K562 (cell line): Measurements from ENCODE around the gene CRABP1. TPM values are rescaled to one million over a fixed set of nuclear protein-coding genes. Genes with fewer than 3 reads are reported as not detected.

Source experiments
- ATAC-seq: fragments of 200-7000 bp; cut with Tn5 transposase; 3 replicates; pipeline ENCODE4 v1.9.1; 2020; ENCODE audit warnings: moderate library complexity
- BruUV-seq: library from RNA; stranded (reverse); fragments of 400-500 nt; replicated peaks from 2 replicates; lab custom pipeline; 2021; lab: Mats Ljungman, UMichigan
- CTCF ChIA-PET: fragments of 300-600 bp; formaldehyde crosslinking; extraction: SDS; loops from one replicate; lab custom pipeline; 2021; ENCODE audit warnings: low intra/inter-chr PET ratio; lab: Yijun Ruan, JAX
- POLR2A ChIA-PET: fragments of 300-600, 350-650 bp; sonication (Branson Sonifier 250); formaldehyde crosslinking; extraction: SDS; loops from one replicate; lab custom pipeline; 2021; ENCODE audit warnings: antibody characterized with exemption, inconsistent platforms; lab: Yijun Ruan, JAX
- DNase-seq, 4 experiments: peaks; one replicate each; pipeline versions ENCODE4 v3.0.0 to v3.0.0-alpha.2; 2011 to 2018; ENCODE audit warnings: low spot score in 3 of 4, mixed read lengths in 3 of 4; ENCODE audit errors: extremely low read depth in 1 of 4
- FAIRE-seq: peaks from 2 replicates; lab custom pipeline; 2011; peaks lifted over from hg19 to GRCh38; lab: Jason Lieb, UNC
- H2AFZ ChIP-seq: 2 replicates; pipeline ENCODE4 v1.6.0; 2011; ENCODE audit warnings: low read depth, low read length, control low read depth, inconsistent platforms
- H3K27ac ChIP-seq: fragments of 200-600 bp; 3 replicates; pipeline ENCODE4 v1.8.0; 2011; ENCODE audit warnings: low read depth, mild to moderate bottlenecking, control low read depth, inconsistent platforms, low read length, moderate library complexity, mixed read lengths; ENCODE audit errors: extremely low read depth
- H3K27me3 ChIP-seq, 2 experiments: fragments of 300-600 bp in 1 of 2; 2 replicates in 1 of 2; 3 replicates in 1 of 2; pipeline versions ENCODE4 v1.6.0 to v1.8.0; 2011; ENCODE audit warnings: inconsistent platforms in 2 of 2, low read length in 2 of 2, mild to moderate bottlenecking in 1 of 2, mixed read lengths in 1 of 2, moderate library complexity in 1 of 2; ENCODE audit not compliant: control insufficient read depth in 2 of 2, insufficient read depth in 2 of 2
- H3K36me3 ChIP-seq: fragments of 300-600 bp; 3 replicates; pipeline ENCODE4 v1.8.0; 2011; ENCODE audit warnings: mild to moderate bottlenecking, low read length, inconsistent platforms; ENCODE audit not compliant: control insufficient read depth, insufficient read depth
- H3K4me1 ChIP-seq, 2 experiments: fragments of 200-600 bp in 1 of 2; replicated peaks in 1 of 2; 2 replicates in 1 of 2; 3 replicates in 1 of 2; pipeline versions ENCODE4 v1.5.1 to v1.8.0; 2011; ENCODE audit warnings: inconsistent platforms in 2 of 2, low read length in 2 of 2, mild to moderate bottlenecking in 1 of 2, mixed read lengths in 1 of 2, moderate library complexity in 1 of 2; ENCODE audit not compliant: control insufficient read depth in 2 of 2, insufficient read depth in 2 of 2
- H3K4me2 ChIP-seq: 2 replicates; pipeline ENCODE4 v1.6.1; 2011; ENCODE audit warnings: low read length, control low read depth, inconsistent platforms, mixed read lengths; ENCODE audit not compliant: insufficient read depth
- H3K4me3 ChIP-seq: fragments of 200-600 bp; sonication (generic), shearing (Covaris generic); 2 replicates; pipeline ENCODE4 v1.5.1; 2016; ENCODE audit warnings: control low read depth, inconsistent platforms
- H3K79me2 ChIP-seq: fragments of 200-600 bp; 3 replicates; pipeline ENCODE4 v1.8.0; 2011; ENCODE audit warnings: low read length, inconsistent platforms; ENCODE audit not compliant: control insufficient read depth, insufficient read depth
- H3K9ac ChIP-seq, 2 experiments: 2 replicates each; pipeline versions ENCODE4 v1.6.0 to v1.6.1; 2011; ENCODE audit warnings: low read depth in 2 of 2, low read length in 2 of 2, control low read depth in 1 of 2, inconsistent platforms in 1 of 2, mild to moderate bottlenecking in 1 of 2, mixed read lengths in 1 of 2; ENCODE audit not compliant: insufficient read depth in 1 of 2
- H3K9me1 ChIP-seq: one replicate; pipeline ENCODE4 v1.6.0; 2011; ENCODE audit warnings: inconsistent platforms, mild to moderate bottlenecking, low read length, moderate library complexity; ENCODE audit not compliant: control insufficient read depth, insufficient read depth
- H3K9me3 ChIP-seq: replicated peaks from 2 replicates; pipeline ENCODE4 v1.5.1; 2011; ENCODE audit warnings: low read depth, low read length, inconsistent platforms; ENCODE audit not compliant: control insufficient read depth, insufficient read depth
- H4K20me1 ChIP-seq: replicated peaks from 2 replicates; pipeline ENCODE4 v1.6.1; 2011; ENCODE audit warnings: low read length, inconsistent platforms, mixed read lengths; ENCODE audit not compliant: control insufficient read depth, insufficient read depth
- CTCF ChIP-seq, 3 experiments: IDR thresholded peaks in 2 of 3; conservative IDR thresholded peaks in 1 of 3; 2 replicates each; pipeline ENCODE4 v1.5.1; 2011 to 2012; ENCODE audit warnings: low read length in 3 of 3, mild to moderate bottlenecking in 3 of 3, control low read depth in 2 of 3, improper control_type of control experiment in 1 of 3, inconsistent platforms in 1 of 3, low read depth in 1 of 3, mixed read lengths in 1 of 3, moderate library complexity in 1 of 3; ENCODE audit not compliant: insufficient read depth in 2 of 3
- CTCFL ChIP-seq: IDR thresholded peaks from 2 replicates; pipeline ENCODE4 v1.6.1; 2011; ENCODE audit warnings: borderline replicate concordance, low read depth, mild to moderate bottlenecking, moderate library complexity, low read length; ENCODE audit not compliant: insufficient read depth, poor library complexity, severe bottlenecking
- MNT ChIP-seq, 2 experiments: fragments of 450-650 bp; conservative IDR thresholded peaks; 2 replicates each; pipeline ENCODE4 v1.6.1; 2017; ENCODE audit warnings: mild to moderate bottlenecking in 2 of 2, moderate library complexity in 2 of 2
- NEUROD1 ChIP-seq: fragments of 150-350 bp; IDR thresholded peaks from 2 replicates; pipeline ENCODE4 v1.6.1; 2014; ENCODE audit warnings: borderline replicate concordance, low read length, low read depth; ENCODE audit not compliant: partially characterized antibody
- ZNF184 ChIP-seq: sonication (generic); formaldehyde crosslinking; IDR thresholded peaks from 2 replicates; pipeline ENCODE4 v1.5.0; 2020; ENCODE audit warnings: missing genetic modification reagents
- WGBS: fragments of 100-300 bp; shearing (Covaris generic); methylation state at CpG from one replicate; pipeline ENCODE4 v1.1.6; 2016; ENCODE audit warnings: low coverage, mixed read lengths; ENCODE audit not compliant: insufficient coverage; ENCODE audit errors: missing lambda C conversion rate; 5-methylcytosine and 5-hydroxymethylcytosine counted together
- in situ Hi-C: fragments of 300-500 bp; cut with MboI; formaldehyde crosslinking; loops from 4 replicates; pipeline ENCODE4 v1.15.0; 2018; ENCODE audit warnings: inconsistent platforms, mixed read lengths
- intact Hi-C: fragments of 100-400 bp; cut with micrococcal nuclease; formaldehyde crosslinking; loops from 2 replicates; pipeline ENCODE4 v1.14.2; 2022
- polyA plus RNA-seq, 8 experiments: library from polyadenylated mRNA; depleted of rRNA in 4 of 8; stranded (reverse) in 5 of 8; unstranded in 3 of 8; fragments of >200 nt; fragmentation: Nextera tagmentation in 2 of 8; fragmentation: Illumina TruSeq in 1 of 8; extraction: Ambion mirVana in 2 of 8; extraction: Trizol in 1 of 8; gene quantifications; 2 replicates each; pipeline versions ENCODE4 v1.2.1 to v1.2.3, GENCODE V29; 2011 to 2014; ENCODE audit warnings: inconsistent platforms in 1 of 8, missing spikeins in 1 of 8
- total RNA-seq, 7 experiments: library from RNA; depleted of rRNA in 6 of 7; stranded (reverse); fragments of >200 nt in 6 of 7; fragmentation: Illumina TruSeq in 2 of 7; extraction: Trizol in 2 of 7; gene quantifications; 2 replicates each; pipeline versions ENCODE4 v1.2.1 to v1.2.3, GENCODE V29; 2011 to 2021; ENCODE audit warnings: low replicate concordance in 1 of 7

CRABP1 gene
- total and polyA plus RNA-seq, 9 of the 15 experiments (the other 6 are each of a cell fraction or from before 2014, with no cell fraction given), result 0.60 TPM; not detected in 8

GRCh38 chr15:78396976-78397375, 56.8 kb downstream of the CRABP1 start:
- H3K9me3 ChIP-seq, result no peaks in the 10 kb centered on the region
- H3K27me3 ChIP-seq, result peaks cover 24 to 60% of the 10 kb centered on the region in 2 experiments
- H4K20me1 ChIP-seq, result no peaks in the 10 kb centered on the region; the same call in 1 of the 2 replicates
- H3K27ac ChIP-seq, result no peak overlapping the region
- no peak overlapping the region for H3K4me3 ChIP-seq
- H3K9ac ChIP-seq, result no peak overlapping the region
- no peak overlapping the region for H2AFZ ChIP-seq
- DNase-seq (peak; percentile 41 to 67 (median 56)), FAIRE-seq (peak; percentile 26), ATAC-seq (peak; percentile 92)
- H3K79me2 ChIP-seq, result no peaks in the 10 kb centered on the region
- TF ChIP-seq MNT (conservative IDR thresholded peaks at IDR 0.05), result no peak
- no peak for TF ChIP-seq NEUROD1
- no peak for TF ChIP-seq ZNF184 (CRISPR knock-in tag)
- peak; percentile 43 for TF ChIP-seq CTCFL
- peak; percentile 59 to 67 (median 66) for TF ChIP-seq CTCF (IDR thresholded peaks at IDR 0.05 in 2 of 3, conservative IDR thresholded peaks at IDR 0.05 in 1 of 3; ENCODE audit: insufficient read depth in 2 of 3, low read depth in 1 of 3, low read length in 3 of 3)
- 8% methylated on average over 8 of the region's 9 CpGs for WGBS
- CTCF ChIA-PET, result no interaction called here
- no peak overlapping the region for H3K4me2 ChIP-seq
- in situ Hi-C loops (no loop called here), intact Hi-C loops (no loop called here)
- BruUV-seq, result no TSS peak
- POLR2A ChIA-PET, result interaction anchor here (0.5 kb wide), 1 partner anchor 740 kb away, joined by 4 read pairs; no protein-coding TSS in a partner anchor
- no peaks in the 10 kb centered on the region for H3K36me3 ChIP-seq
- no peaks in the 10 kb centered on the region; a peak in 1 of 5 replicates for H3K4me1 ChIP-seq
- H3K9me1 ChIP-seq, result no peaks in the 10 kb centered on the region
